Measurements from ENCODE around the gene CLNK. TPM values are rescaled to one million over a fixed set of nuclear protein-coding genes. Genes with fewer than 3 reads are reported as not detected.

The CLNK gene
- total and polyA plus RNA-seq, 2 of the 8 experiments (the other 6 are each of a cell fraction or from before 2014, with no cell fraction given) = not detected

- peak; percentile 78 for TF ChIP-seq CHD7 (IDR thresholded peaks at IDR 0.05; ENCODE audit: insufficient replicate concordance, low read length)
- no peak for TF ChIP-seq POLR2AphosphoS5 (IDR thresholded peaks at IDR 0.05; ENCODE audit: low read depth, low read length)
- TF ChIP-seq TCF12 (IDR thresholded peaks at IDR 0.05; ENCODE audit: low read depth, low read length) = 0 out of 2 replicates have a peak, but pooled peaks have one; percentile 74
- peak; percentile 40 for TF ChIP-seq MAX (IDR thresholded peaks at IDR 0.05)
- TF ChIP-seq YY1 (IDR thresholded peaks at IDR 0.05; ENCODE audit: low read depth, low read length) = peak; percentile 51; the same call in 1 of the 2 replicates
- 0 out of 2 replicates have a peak, but pooled peaks have one; percentile 43 for TF ChIP-seq SP1 (IDR thresholded peaks at IDR 0.05; ENCODE audit: low read depth, low read length)
- no peak for TF ChIP-seq CHD1 (IDR thresholded peaks at IDR 0.05; ENCODE audit: low read depth, low read length)
- no peak for TF ChIP-seq USF2 (IDR thresholded peaks at IDR 0.05; ENCODE audit: low read length)
These were observed 188.4 kb downstream of the CLNK start (continued) for GRCh38 chr4:10496200-10496599.
